H9 (cell line): ENCODE data around the gene ERC2. TPM values are rescaled to one million over a fixed set of nuclear protein-coding genes. Genes with fewer than 3 reads are reported as not detected.

ENCODE experiments used
- DNase-seq: peaks from one replicate; pipeline ENCODE4 v3.0.0-alpha.2; 2017
- H2AFZ ChIP-seq: one replicate; pipeline ENCODE4 v1.6.1; 2013; ENCODE audit warnings: mild to moderate bottlenecking, low read length, control low read depth, moderate library complexity
- H2AK5ac ChIP-seq: 2 replicates; pipeline ENCODE4 v1.6.1; 2013; ENCODE audit warnings: low read length, control low read depth, mixed read lengths; ENCODE audit not compliant: insufficient read length
- H2BK120ac ChIP-seq: one replicate; pipeline ENCODE4 v1.6.1; 2013; ENCODE audit warnings: low read depth, mild to moderate bottlenecking, low read length, control low read depth, inconsistent platforms; ENCODE audit not compliant: poor library complexity, severe bottlenecking
- H2BK12ac ChIP-seq: 2 replicates; pipeline ENCODE4 v1.6.1; 2013; ENCODE audit warnings: low read length, control low read depth, mixed read lengths, low read depth; ENCODE audit not compliant: insufficient read length
- H2BK15ac ChIP-seq: 2 replicates; pipeline ENCODE4 v1.6.1; 2013; ENCODE audit warnings: low read depth, low read length, control low read depth
- H2BK20ac ChIP-seq: one replicate; pipeline ENCODE4 v1.6.1; 2013; ENCODE audit warnings: low read depth, mild to moderate bottlenecking, low read length, control low read depth, inconsistent platforms; ENCODE audit not compliant: poor library complexity, severe bottlenecking
- H2BK5ac ChIP-seq: 2 replicates; pipeline ENCODE4 v1.6.1; 2013; ENCODE audit warnings: low read length, control low read depth, mixed read lengths; ENCODE audit not compliant: insufficient read length
- H3K14ac ChIP-seq: 2 replicates; pipeline ENCODE4 v1.6.1; 2013; ENCODE audit warnings: low read length, control low read depth; ENCODE audit not compliant: insufficient read depth
- H3K18ac ChIP-seq: 2 replicates; pipeline ENCODE4 v1.6.1; 2013; ENCODE audit warnings: low read depth, mild to moderate bottlenecking, mixed read lengths, low read length, control low read depth; ENCODE audit not compliant: insufficient read length
- H3K23ac ChIP-seq: 2 replicates; pipeline ENCODE4 v1.6.1; 2013; ENCODE audit warnings: low read length, control low read depth, mixed read lengths, low read depth; ENCODE audit not compliant: insufficient read length
- H3K23me2 ChIP-seq: 2 replicates; pipeline ENCODE4 v1.6.1; 2013; ENCODE audit warnings: low read depth, mild to moderate bottlenecking, mixed read lengths, low read length, control low read depth; ENCODE audit not compliant: insufficient read length, poor library complexity, severe bottlenecking
- H3K27ac ChIP-seq: 2 replicates; pipeline ENCODE4 v1.5.1; 2013; ENCODE audit warnings: low read length, control low read depth, mixed read lengths, low read depth; ENCODE audit not compliant: insufficient read length
- H3K27me3 ChIP-seq: 2 replicates; pipeline ENCODE4 v1.6.1; 2013; ENCODE audit warnings: low read length, control low read depth, inconsistent platforms; ENCODE audit not compliant: insufficient read depth
- H3K4ac ChIP-seq: 2 replicates; pipeline ENCODE4 v1.6.1; 2013; ENCODE audit warnings: low read depth, mild to moderate bottlenecking, control low read depth, inconsistent platforms, low read length, moderate library complexity
- H3K4me1 ChIP-seq: 2 replicates; pipeline ENCODE4 v1.6.1; 2013; ENCODE audit warnings: low read length, control low read depth, inconsistent platforms; ENCODE audit not compliant: insufficient read depth
- H3K4me2 ChIP-seq: 2 replicates; pipeline ENCODE4 v1.6.1; 2013; ENCODE audit warnings: low read length, control low read depth, mixed read lengths; ENCODE audit not compliant: insufficient read length, insufficient read depth
- H3K56ac ChIP-seq: 2 replicates; pipeline ENCODE4 v1.6.1; 2013; ENCODE audit warnings: low read depth, mild to moderate bottlenecking, mixed read lengths, low read length, control low read depth; ENCODE audit not compliant: insufficient read length
- H3K79me1 ChIP-seq: 2 replicates; pipeline ENCODE4 v1.6.1; 2013; ENCODE audit warnings: low read depth, mild to moderate bottlenecking, moderate library complexity, low read length, control low read depth, inconsistent platforms; ENCODE audit not compliant: insufficient read depth, poor library complexity, severe bottlenecking
- H3K79me2 ChIP-seq: 2 replicates; pipeline ENCODE4 v1.6.1; 2013; ENCODE audit warnings: low read length, control low read depth, inconsistent platforms; ENCODE audit not compliant: insufficient read depth
- H3K9ac ChIP-seq: 2 replicates; pipeline ENCODE4 v1.6.1; 2013; ENCODE audit warnings: low read length, control low read depth, mixed read lengths; ENCODE audit not compliant: insufficient read length; ENCODE audit errors: extremely low read depth
- H3K9me3 ChIP-seq: one replicate; pipeline ENCODE4 v1.6.1; 2013; ENCODE audit warnings: low read depth, low read length, inconsistent platforms; ENCODE audit not compliant: control insufficient read depth
- H3T11ph ChIP-seq: one replicate; pipeline ENCODE4 v1.6.1; 2013; ENCODE audit warnings: mild to moderate bottlenecking, low read length, control low read depth, inconsistent platforms
- H4K20me1 ChIP-seq: one replicate; pipeline ENCODE4 v1.6.1; 2013; ENCODE audit not compliant: control insufficient read depth, insufficient read length, insufficient read depth
- H4K5ac ChIP-seq: 2 replicates; pipeline ENCODE4 v1.6.1; 2013; ENCODE audit warnings: low read depth, mild to moderate bottlenecking, mixed read lengths, low read length, control low read depth; ENCODE audit not compliant: insufficient read length
- H4K8ac ChIP-seq: replicated peaks from 2 replicates; pipeline ENCODE4 v1.6.1; 2013; ENCODE audit warnings: low read length, control low read depth, mixed read lengths, low read depth; ENCODE audit not compliant: insufficient read length
- H4K91ac ChIP-seq: 2 replicates; pipeline ENCODE4 v1.6.1; 2013; ENCODE audit warnings: low read depth, mild to moderate bottlenecking, moderate library complexity, mixed read lengths, low read length, control low read depth; ENCODE audit not compliant: insufficient read length
- H3K27ac Mint-ChIP-seq, 3 experiments: 2 replicates in 2 of 3; 3 replicates in 1 of 3; pipeline ENCODE4 v1.8.0; 2020 to 2021; ENCODE audit warnings: mixed read lengths in 3 of 3, mild to moderate bottlenecking in 1 of 3, moderate library complexity in 1 of 3
- H3K27me3 Mint-ChIP-seq: 2 replicates; pipeline ENCODE4 v1.8.0; 2021; ENCODE audit warnings: low read depth, mild to moderate bottlenecking, moderate library complexity, mixed read lengths
- H3K36me3 Mint-ChIP-seq, 3 experiments: 2 replicates in 2 of 3; 3 replicates in 1 of 3; pipeline ENCODE4 v1.8.0; 2020 to 2021; ENCODE audit warnings: low read depth in 3 of 3, mixed read lengths in 3 of 3; ENCODE audit not compliant: insufficient read depth in 1 of 3
- H3K4me1 Mint-ChIP-seq, 2 experiments: 2 replicates each; pipeline ENCODE4 v1.8.0; 2020; ENCODE audit warnings: mixed read lengths in 2 of 2
- H3K4me3 Mint-ChIP-seq, 2 experiments: 2 replicates in 1 of 2; 3 replicates in 1 of 2; pipeline ENCODE4 v1.8.0; 2020 to 2021; ENCODE audit warnings: mild to moderate bottlenecking in 2 of 2, mixed read lengths in 2 of 2, moderate library complexity in 1 of 2
- H3K9me3 Mint-ChIP-seq, 2 experiments: 2 replicates in 1 of 2; 3 replicates in 1 of 2; pipeline ENCODE4 v1.8.0; 2020; ENCODE audit warnings: mild to moderate bottlenecking in 2 of 2, mixed read lengths in 2 of 2, moderate library complexity in 1 of 2
- WGBS: extraction: QIAGEN DNeasy Blood & Tissue Kit; methylation state at CpG from one replicate; pipeline ENCODE4 v1.1.7; 2013; ENCODE audit warnings: missing lambda C conversion rate, low lambda C conversion rate, mixed read lengths; ENCODE audit not compliant: insufficient read length; ENCODE audit errors: extremely low coverage; 5-methylcytosine and 5-hydroxymethylcytosine counted together
- total RNA-seq: library from RNA; stranded (reverse); gene quantifications from 2 replicates; pipeline ENCODE4 v1.2.1, GENCODE V29; 2021
- TF ChIP-seq, protein P1 (sequence below): fragments of 200-600 bp; sonication (generic); conservative IDR thresholded peaks from 3 replicates; pipeline ENCODE4 v1.8.0; 2021; ENCODE audit warnings: antibody characterized with exemption, mild to moderate bottlenecking

Gene ERC2
- total RNA-seq, 1 experiment from 2014 or later: 15.4 TPM

DNA sequence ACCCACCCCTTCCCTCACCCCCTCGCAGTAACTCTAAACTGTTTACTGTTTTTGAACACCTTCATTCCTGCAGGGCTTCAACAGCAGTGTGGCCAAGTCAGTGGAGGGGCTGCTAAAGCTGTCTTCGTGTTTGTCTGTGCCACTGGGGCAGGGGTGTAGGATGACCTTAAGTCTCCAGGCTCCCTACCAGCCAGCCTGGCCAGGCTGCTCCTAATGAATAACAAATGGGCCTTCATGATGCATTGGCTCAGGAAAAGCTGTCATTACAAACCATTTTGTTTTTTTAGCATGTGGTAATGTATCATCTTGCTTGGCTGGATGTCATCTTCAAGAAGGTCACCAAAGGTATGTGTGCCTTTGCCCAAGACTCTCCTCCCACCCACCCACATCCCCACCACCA lies 609.0 kb downstream of the ERC2 start:
- Histone ChIP-seq H2BK20ac (no peak overlapping the region), H4K91ac (no peak overlapping the region), H4K8ac (no peak overlapping the region), H2BK15ac (no peak overlapping the region), H2BK12ac (no peak overlapping the region), H3K4me1 (peaks cover 5% of the 10 kb centered on the region; the same call in 1 of the 2 replicates), H4K5ac (no peak overlapping the region), H3K9me3 (no peaks in the 10 kb centered on the region), H3K4me2 (no peak overlapping the region), H3K79me2 (no peaks in the 10 kb centered on the region), H3K27ac (no peak overlapping the region), H2AFZ (no peak overlapping the region), H2BK120ac (no peak overlapping the region), H3K27me3 (no peaks in the 10 kb centered on the region), H2BK5ac (no peak overlapping the region), H3K79me1 (no peaks in the 10 kb centered on the region), H3K56ac (no peak overlapping the region), H3K4ac (no peak overlapping the region), H3K18ac (no peak overlapping the region), H3K9ac (no peak overlapping the region), H3K14ac (no peak overlapping the region), H3K23ac (no peak overlapping the region), H3T11ph (no peak overlapping the region), H4K20me1 (no peaks in the 10 kb centered on the region), H3K23me2 (no peaks in the 10 kb centered on the region), H2AK5ac (no peak overlapping the region)
- no peak overlapping the region; a peak in 1 of 7 replicates for H3K27ac Mint-ChIP-seq
- no peaks in the 10 kb centered on the region for H3K9me3 Mint-ChIP-seq
- no peak for DNase-seq
- H3K4me1 Mint-ChIP-seq: peaks cover 30 to 31% of the 10 kb centered on the region in 2 experiments
- H3K4me3 Mint-ChIP-seq: no peak overlapping the region
- no CpG with 5 or more reads among the region's 2 CpGs for WGBS
- TF ChIP-seq, protein P1, sequence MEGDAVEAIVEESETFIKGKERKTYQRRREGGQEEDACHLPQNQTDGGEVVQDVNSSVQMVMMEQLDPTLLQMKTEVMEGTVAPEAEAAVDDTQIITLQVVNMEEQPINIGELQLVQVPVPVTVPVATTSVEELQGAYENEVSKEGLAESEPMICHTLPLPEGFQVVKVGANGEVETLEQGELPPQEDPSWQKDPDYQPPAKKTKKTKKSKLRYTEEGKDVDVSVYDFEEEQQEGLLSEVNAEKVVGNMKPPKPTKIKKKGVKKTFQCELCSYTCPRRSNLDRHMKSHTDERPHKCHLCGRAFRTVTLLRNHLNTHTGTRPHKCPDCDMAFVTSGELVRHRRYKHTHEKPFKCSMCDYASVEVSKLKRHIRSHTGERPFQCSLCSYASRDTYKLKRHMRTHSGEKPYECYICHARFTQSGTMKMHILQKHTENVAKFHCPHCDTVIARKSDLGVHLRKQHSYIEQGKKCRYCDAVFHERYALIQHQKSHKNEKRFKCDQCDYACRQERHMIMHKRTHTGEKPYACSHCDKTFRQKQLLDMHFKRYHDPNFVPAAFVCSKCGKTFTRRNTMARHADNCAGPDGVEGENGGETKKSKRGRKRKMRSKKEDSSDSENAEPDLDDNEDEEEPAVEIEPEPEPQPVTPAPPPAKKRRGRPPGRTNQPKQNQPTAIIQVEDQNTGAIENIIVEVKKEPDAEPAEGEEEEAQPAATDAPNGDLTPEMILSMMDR: no peak
- H3K36me3 Mint-ChIP-seq: no peaks in the 10 kb centered on the region
- H3K27me3 Mint-ChIP-seq: no peaks in the 10 kb centered on the region
